SK-N-MC (cell line): ENCODE data around the gene PACSIN2.
"Not testable (repeated sequence)": the region's sequence is repeated elsewhere in the genome, so short reads cannot be mapped to it uniquely, and the experiment has no call there.

Source experiments
- DNase-seq: peaks from one replicate; pipeline ENCODE4 v3.0.0-alpha.2; 2011; ENCODE audit warnings: low read depth, low spot score
- H3K27ac ChIP-seq: fragments of 200-600 bp; sonication (generic); 2 replicates; pipeline ENCODE4 v1.5.1; 2016; ENCODE audit warnings: mixed run types
- H3K36me3 ChIP-seq: fragments of 200-600 bp; sonication (generic); 2 replicates; pipeline ENCODE4 v1.6.1; 2017; ENCODE audit warnings: antibody characterized with exemption, low read length, mixed read lengths; ENCODE audit not compliant: insufficient read depth
- H3K4me3 ChIP-seq: fragments of 200-600 bp; sonication (generic); 2 replicates; pipeline ENCODE4 v1.5.1; 2016
- H3K9ac ChIP-seq: fragments of 200-600 bp; sonication (generic); 2 replicates; pipeline ENCODE4 v1.8.0; 2017; ENCODE audit warnings: mixed run types, mixed read lengths; ENCODE audit not compliant: insufficient read length
- H3K9me3 ChIP-seq: fragments of 200-600 bp; sonication (generic); 2 replicates; pipeline ENCODE4 v1.6.1; 2017; ENCODE audit warnings: low read depth, mild to moderate bottlenecking, antibody characterized with exemption, low read length, moderate library complexity, mixed read lengths
- EZH2 ChIP-seq: fragments of 200-600 bp; sonication (generic); IDR thresholded peaks from one replicate; pipeline ENCODE4 v1.6.1; 2017; ENCODE audit warnings: antibody characterized with exemption
- FOXP2 ChIP-seq: optimal IDR thresholded peaks from 2 replicates; pipeline ENCODE3; 2011; ENCODE audit warnings: mild to moderate bottlenecking, moderate library complexity; ENCODE audit not compliant: insufficient read depth; ENCODE audit errors: extremely low read length, control extremely low read depth
- POLR2AphosphoS5 ChIP-seq: IDR thresholded peaks from 2 replicates; pipeline ENCODE4 v1.6.1; 2012; ENCODE audit warnings: mild to moderate bottlenecking, low read depth, low read length, borderline replicate concordance

The PACSIN2 gene

GRCh38 chr22:42969348-42969975 lies 45.5 kb downstream of the PACSIN2 start:
- Histone ChIP-seq H3K36me3 (no peaks in the 10 kb centered on the region), H3K4me3 (no peak overlapping the region), H3K27ac (no peak overlapping the region), H3K9ac (no peak overlapping the region), H3K9me3 (no peaks in the 10 kb centered on the region)
- DNase-seq: no peak
- TF ChIP-seq EZH2 (no peak), POLR2AphosphoS5 (no peak), FOXP2 (no peak)

DNA sequence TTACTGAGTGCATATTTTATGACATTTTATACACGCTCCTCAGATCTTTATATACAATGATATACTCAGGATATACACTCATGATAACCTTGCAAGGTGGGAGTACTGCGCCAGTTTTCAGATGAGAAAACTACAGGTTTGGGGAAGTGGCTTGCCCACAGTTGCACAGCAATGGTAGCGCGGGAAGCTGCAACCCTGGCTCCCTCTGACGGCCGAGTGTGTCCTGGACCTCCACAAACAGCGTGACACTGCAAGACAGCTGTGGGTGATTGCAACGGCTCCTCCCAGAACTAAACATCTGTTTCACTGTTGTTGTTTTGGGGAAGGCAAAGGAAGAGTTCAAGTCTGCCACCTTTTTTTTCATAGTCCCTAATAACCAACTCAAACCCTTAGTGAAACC lies 47.0 kb downstream of the PACSIN2 start:
- Histone ChIP-seq H3K36me3 (no peaks in the 10 kb centered on the region), H3K9me3 (no peaks in the 10 kb centered on the region), H3K27ac (no peak overlapping the region), H3K9ac (no peak overlapping the region), H3K4me3 (no peak overlapping the region)
- TF ChIP-seq FOXP2 (no peak), EZH2 (no peak), POLR2AphosphoS5 (no peak)
- DNase-seq: no peak

GRCh38 chr22:42967005-42967404 lies 47.9 kb downstream of the PACSIN2 start:
- Histone ChIP-seq H3K9ac (no peak overlapping the region), H3K9me3 (no peaks in the 10 kb centered on the region), H3K4me3 (no peak overlapping the region), H3K36me3 (no peaks in the 10 kb centered on the region), H3K27ac (no peak overlapping the region)
- TF ChIP-seq EZH2 (no peak), FOXP2 (no peak), POLR2AphosphoS5 (no peak)
- DNase-seq: no peak

- no peak for TF ChIP-seq EZH2
- TF ChIP-seq FOXP2: no peak
- no peak for TF ChIP-seq POLR2AphosphoS5
These were observed 48.5 kb downstream of the PACSIN2 start for GRCh38 chr22:42966497-42966896.

DNA sequence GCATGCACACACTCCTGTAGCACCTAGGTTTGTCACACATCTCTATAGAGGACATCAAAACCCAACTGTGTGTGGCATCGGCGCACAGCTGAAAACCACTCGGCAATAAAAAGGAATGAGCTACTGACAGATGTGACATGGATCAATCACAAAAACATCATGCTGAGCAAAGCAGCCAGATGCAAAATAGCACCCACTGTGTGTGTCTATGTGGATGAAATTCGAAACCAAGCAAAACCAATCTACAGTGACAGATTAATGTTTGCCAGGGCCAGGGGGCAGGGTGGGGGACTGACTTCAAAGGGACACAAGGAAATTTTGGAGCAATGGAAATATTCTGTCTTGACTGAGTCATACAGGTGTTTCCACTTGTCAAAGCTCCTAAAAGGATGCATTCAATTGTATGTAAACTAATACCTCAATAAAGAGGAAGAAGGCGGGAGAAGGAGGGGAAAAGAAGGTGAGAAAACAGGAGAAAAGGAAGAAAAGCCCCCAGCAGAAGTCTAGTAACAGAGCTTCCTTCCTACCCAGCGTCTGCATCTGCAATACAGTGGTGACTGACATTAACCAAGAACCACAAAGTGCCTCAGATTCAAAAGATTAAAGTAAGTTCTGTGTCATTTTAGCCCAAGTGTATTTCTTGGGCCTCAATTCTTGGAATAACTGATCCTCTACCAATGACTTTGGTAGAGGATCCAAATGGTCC lies 49.8 kb downstream of the PACSIN2 start:
- no peak for TF ChIP-seq POLR2AphosphoS5
- no peak overlapping the region for H3K4me3 ChIP-seq
- DNase-seq: no peak
- no peak overlapping the region for H3K27ac ChIP-seq
- H3K9ac ChIP-seq: no peak overlapping the region
- H3K36me3 ChIP-seq: no peaks in the 10 kb centered on the region
- H3K9me3 ChIP-seq: no peaks in the 10 kb centered on the region

More at GRCh38 chr22:42966497-42966896, 48.5 kb downstream of the PACSIN2 start:
- no peak for DNase-seq
- Histone ChIP-seq H3K4me3 (no peak overlapping the region), H3K27ac (no peak overlapping the region), H3K36me3 (no peaks in the 10 kb centered on the region), H3K9me3 (no peaks in the 10 kb centered on the region), H3K9ac (no peak overlapping the region)

DNA sequence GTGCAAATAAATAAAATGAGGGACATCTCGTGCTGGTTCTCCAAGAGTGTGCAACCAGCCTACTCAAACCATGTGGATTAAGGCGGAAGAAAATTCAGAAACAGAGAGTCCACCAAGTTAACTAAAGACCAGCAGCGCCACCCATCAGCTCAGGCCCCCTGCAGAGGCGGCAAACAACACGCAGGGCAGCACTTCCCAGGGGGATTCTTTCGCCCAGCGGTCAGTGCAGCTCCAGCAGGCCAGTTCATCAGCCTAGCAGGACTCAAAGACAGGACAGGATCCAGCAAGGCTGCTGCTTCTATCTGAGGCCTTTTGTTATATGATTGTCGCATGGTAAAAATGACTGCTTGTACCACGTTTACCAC lies 51.7 kb downstream of the PACSIN2 start:
- H3K27ac ChIP-seq: no peak overlapping the region
- DNase-seq: no peak
- H3K9ac ChIP-seq: no peak overlapping the region
- no peaks in the 10 kb centered on the region for H3K9me3 ChIP-seq
- TF ChIP-seq EZH2 (no peak), POLR2AphosphoS5 (no peak), FOXP2 (no peak)
- H3K36me3 ChIP-seq: no peaks in the 10 kb centered on the region
- H3K4me3 ChIP-seq: no peak overlapping the region

- Histone ChIP-seq H3K4me3 (no peak overlapping the region), H3K9ac (no peak overlapping the region), H3K27ac (peak overlapping the region; percentile 76), H3K9me3 (no peaks in the 10 kb centered on the region), H3K36me3 (no peaks in the 10 kb centered on the region)
- TF ChIP-seq FOXP2 (no peak), POLR2AphosphoS5 (no peak), EZH2 (no peak)
- no peak for DNase-seq
These were observed 52.4 kb downstream of the PACSIN2 start for GRCh38 chr22:42962295-42963230.

DNA sequence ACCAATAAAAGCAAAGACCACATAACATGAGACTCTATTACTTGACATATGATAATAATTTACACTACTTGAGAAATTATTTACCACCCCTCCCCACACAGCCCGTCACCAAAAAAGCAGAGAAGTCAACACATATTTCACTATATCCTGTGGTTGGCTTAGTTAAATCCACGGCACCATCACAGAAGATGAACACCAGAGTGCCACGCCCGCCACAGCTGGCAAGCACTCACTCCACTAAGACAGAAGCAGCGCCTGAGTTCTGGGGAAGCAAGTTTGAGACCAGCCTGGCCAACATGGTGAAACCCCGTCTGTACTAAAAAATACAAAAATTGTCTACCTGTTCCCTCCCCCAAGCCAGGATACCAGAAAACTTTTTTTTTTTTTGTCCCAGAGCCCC lies 53.1 kb downstream of the PACSIN2 start:
- Histone ChIP-seq H3K9ac (no peak overlapping the region), H3K36me3 (no peaks in the 10 kb centered on the region), H3K9me3 (no peaks in the 10 kb centered on the region), H3K4me3 (0 out of 2 replicates have a peak overlapping the region, but pooled peaks have one; percentile 21), H3K27ac (peak overlapping the region; percentile 76)
- TF ChIP-seq FOXP2: peak; percentile 40
- no peak for TF ChIP-seq POLR2AphosphoS5
- no peak for DNase-seq

DNA sequence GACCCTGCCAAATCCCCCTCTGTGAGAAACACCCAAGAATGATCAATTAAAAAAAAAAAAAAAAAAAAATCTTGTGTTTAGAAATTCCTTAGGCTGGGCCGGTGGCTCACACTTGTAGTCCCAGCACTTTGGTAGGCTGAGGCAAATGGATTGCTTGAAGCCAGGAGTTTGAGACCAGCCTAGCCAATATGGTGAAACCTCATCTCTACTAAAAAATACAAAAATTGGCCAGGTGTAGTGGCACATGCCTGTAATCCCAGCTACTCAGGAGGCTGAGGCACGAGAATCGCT lies 53.6 kb downstream of the PACSIN2 start:
- H3K9me3 ChIP-seq, DNase-seq, H3K9ac ChIP-seq, H3K36me3 ChIP-seq: not testable (repeated sequence)
- Histone ChIP-seq H3K4me3 (0 out of 2 replicates have a peak overlapping the region, but pooled peaks have one; percentile 21), H3K27ac (peak overlapping the region; percentile 76)
